ENCODE measurements around the gene TRABD2B. TPM values are rescaled to one million over a fixed set of nuclear protein-coding genes. Genes with fewer than 3 reads are reported as not detected.

The TRABD2B gene
- total and polyA plus RNA-seq, 2 experiments from 2014 or later = 1.6 to 2.0 TPM

DNA sequence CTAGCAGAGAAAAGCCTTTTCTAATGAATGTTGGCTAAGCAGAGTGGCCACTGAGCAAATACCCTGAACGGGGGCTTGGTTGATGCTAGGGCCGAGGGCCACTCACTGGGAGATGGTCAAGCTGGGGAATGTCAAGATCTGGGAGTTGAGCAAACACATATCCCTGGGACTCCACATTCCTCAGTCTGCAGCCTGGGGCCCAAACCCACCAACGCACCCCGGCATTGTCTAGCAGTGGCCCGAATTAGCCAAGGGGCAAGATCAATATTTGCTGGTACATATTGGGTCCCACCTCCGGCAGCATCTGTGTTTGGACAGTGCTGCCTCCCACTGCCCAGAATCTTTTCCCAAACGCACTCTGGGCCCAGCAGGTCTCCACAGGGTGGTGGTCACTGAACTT is 144.1 kb downstream of the TRABD2B start:
- Mint-ChIP-seq H3K4me3 (no peak overlapping the region), H3K4me1 (peaks cover 10% of the 10 kb centered on the region), H3K27me3 (ENCODE audit: insufficient read depth, low read depth, poor library complexity) (peaks cover 4% of the 10 kb centered on the region), H3K36me3 (ENCODE audit: low read depth) (no peaks in the 10 kb centered on the region), H3K27ac (no peak overlapping the region), H3K9me3 (no peaks in the 10 kb centered on the region)
- DNase-seq (ENCODE audit: low spot score) (no peak), ATAC-seq (no peak)
- peaks cover 6% of the 10 kb centered on the region for H3K4me1 ChIP-seq (ENCODE audit: insufficient read depth)
- no peak overlapping the region for H2AFZ ChIP-seq
- H4K20me1 ChIP-seq (replicated peaks; ENCODE audit: insufficient read depth) = no peaks in the 10 kb centered on the region
- no peak overlapping the region for H3K4me2 ChIP-seq
- H3K27me3 ChIP-seq (ENCODE audit: insufficient read depth) = no peaks in the 10 kb centered on the region
- no peaks in the 10 kb centered on the region for H3F3A ChIP-seq (replicated peaks; ENCODE audit: low read depth)
- no peaks in the 10 kb centered on the region for H3K36me3 ChIP-seq (ENCODE audit: insufficient read depth)
- no peak overlapping the region for H3K4me3 ChIP-seq
- H3K79me2 ChIP-seq (replicated peaks; ENCODE audit: insufficient read depth) = no peaks in the 10 kb centered on the region
- no peak overlapping the region for H3K27ac ChIP-seq (ENCODE audit: low read depth)
- TF ChIP-seq CREB1 (CRISPR knock-in tag; IDR thresholded peaks at IDR 0.05; ENCODE audit: low read depth) (no peak), JUNB (IDR thresholded peaks at IDR 0.05; ENCODE audit: unreplicated experiment) (no peak), NANOG (IDR thresholded peaks at IDR 0.05; ENCODE audit: borderline replicate concordance) (no peak), ETS1 (IDR thresholded peaks at IDR 0.05) (no peak), EZH2phosphoT487 (IDR thresholded peaks at IDR 0.05; ENCODE audit: unreplicated experiment) (no peak), STAT1 (IDR thresholded peaks at IDR 0.05; ENCODE audit: unreplicated experiment) (no peak)
- no peaks in the 10 kb centered on the region for H3K9me2 ChIP-seq (ENCODE audit: insufficient read depth)

GRCh38 chr1:47852006-47852718 is 145.0 kb downstream of the TRABD2B start:
- Histone ChIP-seq H3K9me2 (ENCODE audit: insufficient read depth) (no peaks in the 10 kb centered on the region), H4K20me1 (replicated peaks; ENCODE audit: insufficient read depth) (no peaks in the 10 kb centered on the region), H3K27me3 (ENCODE audit: insufficient read depth) (no peaks in the 10 kb centered on the region), H3K4me2 (no peak overlapping the region), H3K36me3 (ENCODE audit: insufficient read depth) (no peaks in the 10 kb centered on the region), H3K79me2 (replicated peaks; ENCODE audit: insufficient read depth) (no peaks in the 10 kb centered on the region), H3K4me1 (ENCODE audit: insufficient read depth) (peaks cover 6% of the 10 kb centered on the region), H3K27ac (ENCODE audit: low read depth) (no peak overlapping the region), H2AFZ (no peak overlapping the region), H3F3A (replicated peaks; ENCODE audit: low read depth) (no peaks in the 10 kb centered on the region), H3K4me3 (no peak overlapping the region)
- DNase-seq (ENCODE audit: low spot score) (no peak), ATAC-seq (no peak)
- H3K9me3 Mint-ChIP-seq = no peaks in the 10 kb centered on the region
- H3K4me3 Mint-ChIP-seq = no peak overlapping the region
- peaks cover 4% of the 10 kb centered on the region for H3K27me3 Mint-ChIP-seq (ENCODE audit: insufficient read depth, low read depth, poor library complexity)
- peaks cover 10% of the 10 kb centered on the region for H3K4me1 Mint-ChIP-seq
- H3K36me3 Mint-ChIP-seq (ENCODE audit: low read depth) = no peaks in the 10 kb centered on the region
- no peak overlapping the region for H3K27ac Mint-ChIP-seq
- TF ChIP-seq ZNF462 (CRISPR knock-in tag; IDR thresholded peaks at IDR 0.05) (no peak), STAT1 (IDR thresholded peaks at IDR 0.05; ENCODE audit: unreplicated experiment) (no peak), POLR2AphosphoS5 (IDR thresholded peaks at IDR 0.05; ENCODE audit: low read depth) (no peak), EZH2 (IDR thresholded peaks at IDR 0.05; ENCODE audit: low read depth, unreplicated experiment) (no peak), ZNF331 (CRISPR knock-in tag; IDR thresholded peaks at IDR 0.05; ENCODE audit: low read depth) (no peak)
